Mesenchymal stem cell (in vitro differentiated cells and primary cell): Measurements from ENCODE around the gene SYNE2.
A peak's percentile ranks its signal among the peaks of the same experiment; 100 is the strongest.

Source experiments
- DNase-seq: peaks from one replicate; pipeline ENCODE4 v3.0.0-alpha.2; 2013
- H2AFZ ChIP-seq: one replicate; pipeline ENCODE4 v1.6.1; 2013; ENCODE audit warnings: low read depth, mild to moderate bottlenecking, control low read depth, inconsistent platforms, low read length, moderate library complexity
- H2AK5ac ChIP-seq: 2 replicates; pipeline ENCODE4 v1.6.1; 2013; ENCODE audit warnings: low read length, moderate library complexity, mild to moderate bottlenecking, inconsistent platforms; ENCODE audit not compliant: severe bottlenecking
- H2BK120ac ChIP-seq: one replicate; pipeline ENCODE4 v1.6.1; 2013; ENCODE audit warnings: low read depth, mild to moderate bottlenecking, inconsistent platforms, low read length, moderate library complexity
- H2BK12ac ChIP-seq, 2 experiments: one replicate each; pipeline ENCODE4 v1.6.1; 2013; ENCODE audit warnings: inconsistent platforms in 2 of 2, low read length in 2 of 2, mild to moderate bottlenecking in 2 of 2, moderate library complexity in 2 of 2, control low read depth in 1 of 2
- H2BK15ac ChIP-seq: one replicate; pipeline ENCODE4 v1.6.1; 2013; ENCODE audit warnings: mild to moderate bottlenecking, low read depth, inconsistent platforms; ENCODE audit not compliant: poor library complexity, severe bottlenecking
- H2BK5ac ChIP-seq: 2 replicates; pipeline ENCODE4 v1.6.1; 2013; ENCODE audit warnings: low read depth, mild to moderate bottlenecking, low read length, control low read depth, inconsistent platforms; ENCODE audit not compliant: poor library complexity, severe bottlenecking
- H3K14ac ChIP-seq, 2 experiments: one replicate each; pipeline ENCODE4 v1.6.1; 2013; ENCODE audit warnings: inconsistent platforms in 2 of 2, low read length in 2 of 2, control low read depth in 1 of 2, mild to moderate bottlenecking in 1 of 2, moderate library complexity in 1 of 2
- H3K18ac ChIP-seq, 2 experiments: one replicate each; pipeline ENCODE4 v1.6.1; 2013; ENCODE audit warnings: inconsistent platforms in 2 of 2, low read length in 2 of 2, control low read depth in 1 of 2, low read depth in 1 of 2, mild to moderate bottlenecking in 1 of 2
- H3K23ac ChIP-seq, 2 experiments: one replicate each; pipeline ENCODE4 v1.6.1; 2013; ENCODE audit warnings: inconsistent platforms in 2 of 2, low read length in 2 of 2, mild to moderate bottlenecking in 2 of 2, moderate library complexity in 2 of 2, control low read depth in 1 of 2
- H3K27ac ChIP-seq: 2 replicates; pipeline ENCODE4 v1.5.1; 2013; ENCODE audit warnings: mild to moderate bottlenecking, moderate library complexity, low read length, control low read depth, inconsistent platforms; ENCODE audit not compliant: poor library complexity, severe bottlenecking
- H3K27me3 ChIP-seq, 2 experiments: 2 replicates each; pipeline versions ENCODE4 v1.6.1 to v1.7.0; 2013; ENCODE audit warnings: low read length in 2 of 2, mild to moderate bottlenecking in 2 of 2, moderate library complexity in 2 of 2, control low read depth in 1 of 2, inconsistent platforms in 1 of 2; ENCODE audit not compliant: control insufficient read depth in 1 of 2, insufficient read depth in 1 of 2
- H3K36me3 ChIP-seq, 2 experiments: 2 replicates each; pipeline versions ENCODE4 v1.6.1 to v1.7.0; 2013; ENCODE audit warnings: low read length in 2 of 2, control low read depth in 1 of 2, inconsistent platforms in 1 of 2, low read depth in 1 of 2, mild to moderate bottlenecking in 1 of 2; ENCODE audit not compliant: insufficient read depth in 2 of 2, control insufficient read depth in 1 of 2
- H3K4ac ChIP-seq, 2 experiments: one replicate each; pipeline ENCODE4 v1.6.1; 2013; ENCODE audit warnings: inconsistent platforms in 2 of 2, low read length in 2 of 2, mild to moderate bottlenecking in 2 of 2, moderate library complexity in 2 of 2, control low read depth in 1 of 2, low read depth in 1 of 2
- H3K4me1 ChIP-seq: 2 replicates; pipeline ENCODE4 v1.6.1; 2013; ENCODE audit warnings: low read depth, low read length, control low read depth; ENCODE audit not compliant: control insufficient read depth, insufficient read depth
- H3K4me2 ChIP-seq: 2 replicates; pipeline ENCODE4 v1.6.1; 2013; ENCODE audit warnings: low read length, mild to moderate bottlenecking, inconsistent platforms; ENCODE audit not compliant: poor library complexity, severe bottlenecking
- H3K4me3 ChIP-seq, 2 experiments: 2 replicates each; pipeline versions ENCODE4 v1.5.1 to v1.7.0; 2013; ENCODE audit warnings: low read length in 2 of 2, mild to moderate bottlenecking in 2 of 2, control low read depth in 1 of 2, low read depth in 1 of 2; ENCODE audit not compliant: insufficient read depth in 1 of 2
- H3K79me1 ChIP-seq: replicated peaks from 2 replicates; pipeline ENCODE4 v1.6.1; 2013; ENCODE audit warnings: mild to moderate bottlenecking, control low read depth, low read length, inconsistent platforms; ENCODE audit not compliant: poor library complexity, severe bottlenecking
- H3K9ac ChIP-seq: 2 replicates; pipeline ENCODE4 v1.7.0; 2013; ENCODE audit warnings: mild to moderate bottlenecking, low read length, moderate library complexity
- H3K9me3 ChIP-seq: 2 replicates; pipeline ENCODE4 v1.7.0; 2013; ENCODE audit warnings: mild to moderate bottlenecking, low read length; ENCODE audit not compliant: control insufficient read depth
- H4K8ac ChIP-seq: one replicate; pipeline ENCODE4 v1.6.1; 2013; ENCODE audit warnings: inconsistent platforms, mild to moderate bottlenecking, low read length, moderate library complexity
- H4K91ac ChIP-seq: one replicate; pipeline ENCODE4 v1.6.1; 2013; ENCODE audit warnings: mild to moderate bottlenecking, low read length, inconsistent platforms
- WGBS: methylation state at CpG from one replicate; pipeline ENCODE4 v1.1.7; 2013; ENCODE audit warnings: mixed read lengths; 5-methylcytosine and 5-hydroxymethylcytosine counted together

SYNE2 gene

DNA sequence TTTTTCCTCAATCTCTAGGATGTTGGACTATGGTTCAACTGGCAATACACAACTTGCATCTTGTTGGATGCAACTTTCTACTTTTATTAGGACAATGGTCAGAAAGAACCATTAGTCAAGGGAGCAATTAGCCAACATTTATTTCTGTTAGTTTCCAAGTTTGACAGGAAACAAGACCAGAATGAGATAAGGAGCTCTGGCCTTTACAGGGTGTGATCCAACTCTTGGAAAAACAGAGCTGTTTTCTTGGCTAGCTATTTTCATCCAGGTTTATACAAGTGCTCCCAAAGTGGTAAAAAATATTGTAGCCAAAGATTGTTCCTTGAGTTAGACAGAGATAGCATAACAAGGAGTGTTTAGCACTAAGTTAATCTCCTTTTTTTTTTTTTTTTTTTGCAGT, 3.9 kb upstream of the SYNE2 start:
- H2AK5ac ChIP-seq: no peak overlapping the region
- no peak overlapping the region for H3K4me3 ChIP-seq
- H3K4me1 ChIP-seq: peaks cover 3% of the 10 kb centered on the region
- no peak overlapping the region for H4K8ac ChIP-seq
- H3K36me3 ChIP-seq: no peaks in the 10 kb centered on the region
- no peak overlapping the region for H3K23ac ChIP-seq
- H2BK120ac ChIP-seq: no peak overlapping the region
- no peak overlapping the region for H3K4me2 ChIP-seq
- no peak overlapping the region for H3K14ac ChIP-seq
- H2BK5ac ChIP-seq: no peak overlapping the region
- DNase-seq: no peak
- H3K4ac ChIP-seq: no peak overlapping the region
- H3K79me1 ChIP-seq: no peaks in the 10 kb centered on the region
- no peak overlapping the region for H3K27ac ChIP-seq
- no peak overlapping the region for H2BK12ac ChIP-seq
- H3K18ac ChIP-seq: no peak overlapping the region
- H3K9me3 ChIP-seq: no peaks in the 10 kb centered on the region
- no peak overlapping the region for H2BK15ac ChIP-seq
- no peak overlapping the region for H4K91ac ChIP-seq
- no peak overlapping the region for H3K9ac ChIP-seq
- no peak overlapping the region for H2AFZ ChIP-seq
- no peaks in the 10 kb centered on the region for H3K27me3 ChIP-seq

DNA sequence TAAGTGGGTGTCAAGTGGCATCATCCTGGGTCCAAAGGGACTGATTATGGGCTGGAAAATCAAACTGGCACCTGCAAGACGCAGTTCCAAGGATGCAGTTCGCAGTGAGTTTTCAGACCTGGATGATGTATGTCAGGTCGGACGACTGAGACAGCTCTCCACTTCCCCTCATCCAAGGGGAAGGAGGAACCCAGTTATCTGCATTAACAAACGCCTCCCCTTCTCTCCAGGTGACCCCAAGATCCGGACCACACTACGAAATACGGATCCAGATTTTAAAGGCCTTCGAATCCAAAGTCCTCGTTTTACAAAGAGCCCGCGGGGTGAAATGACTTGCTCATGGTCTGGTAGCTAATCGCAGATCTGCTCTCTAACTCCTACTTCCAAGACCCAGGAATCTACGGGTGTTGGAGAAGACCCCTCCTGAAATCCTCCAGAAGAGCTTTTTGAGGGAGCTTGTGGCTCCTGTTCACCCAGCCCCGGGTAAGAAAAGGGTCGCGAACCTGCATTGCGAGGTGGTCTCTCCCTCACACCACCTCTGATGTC, 460 bp upstream of the SYNE2 start:
- Histone ChIP-seq H3K79me1 (peaks cover 12% of the 10 kb centered on the region), H3K27me3 (peaks cover 0 to 10% of the 10 kb centered on the region in 2 experiments), H3K4ac (no peak overlapping the region), H2AFZ (no peak overlapping the region), H3K9me3 (no peaks in the 10 kb centered on the region), H2BK15ac (no peak overlapping the region), H3K4me1 (peaks cover 3% of the 10 kb centered on the region), H3K23ac (no peak overlapping the region), H2AK5ac (no peak overlapping the region), H4K91ac (no peak overlapping the region), H3K9ac (peak overlapping the region; percentile 67), H4K8ac (no peak overlapping the region), H3K14ac (no peak overlapping the region), H2BK120ac (no peak overlapping the region), H3K4me2 (peak overlapping the region; percentile 99), H3K4me3 (peak overlapping the region; percentile 79 to 83), H3K36me3 (no peaks in the 10 kb centered on the region), H2BK5ac (peak overlapping the region; percentile 38), H2BK12ac (peak overlapping the region in 1 of 2 experiments; percentile 19), H3K18ac (no peak overlapping the region), H3K27ac (peak overlapping the region; percentile 23)
- WGBS: 11% methylated on average over 18 of the region's 18 CpGs
- peak; percentile 50 for DNase-seq

DNA sequence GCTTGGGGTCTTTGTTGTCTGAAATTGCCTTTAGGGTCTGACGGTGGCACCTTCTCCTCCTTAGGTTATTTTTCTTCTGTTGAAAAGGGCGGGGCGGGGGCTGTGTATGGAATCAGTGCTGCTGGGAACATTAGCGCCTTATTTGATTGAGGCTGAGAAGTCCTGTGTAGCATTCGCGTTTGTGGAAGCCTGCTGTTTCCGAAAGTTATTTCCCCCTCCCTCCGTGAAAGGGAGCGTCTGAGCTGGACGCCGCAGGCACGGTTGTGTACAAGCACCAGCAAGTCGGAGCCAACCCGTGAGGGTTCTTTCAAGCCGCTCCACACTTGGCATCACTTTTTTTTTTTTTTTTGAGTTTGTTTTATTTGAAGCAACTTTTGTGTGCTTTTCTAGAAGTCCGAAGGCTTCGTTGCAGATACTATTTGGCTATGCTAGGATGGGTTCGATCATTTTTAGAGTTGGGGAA, 1.1 kb downstream of the SYNE2 start:
- 0% methylated on average over 15 of the region's 18 CpGs for WGBS
- peaks cover 12% of the 10 kb centered on the region for H3K79me1 ChIP-seq

GRCh38 chr14:63854330-63854729, 1.5 kb downstream of the SYNE2 start:
- Histone ChIP-seq H2BK120ac (no peak overlapping the region), H3K4ac (no peak overlapping the region), H3K9me3 (no peaks in the 10 kb centered on the region), H3K9ac (peak overlapping the region; percentile 62), H2AFZ (no peak overlapping the region), H4K8ac (no peak overlapping the region), H3K4me2 (peak overlapping the region; percentile 91), H2BK5ac (no peak overlapping the region), H2BK12ac (no peak overlapping the region), H2BK15ac (no peak overlapping the region), H3K36me3 (no peaks in the 10 kb centered on the region), H4K91ac (no peak overlapping the region), H3K4me3 (peak overlapping the region in 1 of 2 experiments; percentile 83), H3K79me1 (peaks cover 14% of the 10 kb centered on the region), H3K18ac (no peak overlapping the region), H3K27me3 (peaks cover 0 to 10% of the 10 kb centered on the region in 2 experiments), H3K27ac (no peak overlapping the region), H3K23ac (no peak overlapping the region), H2AK5ac (no peak overlapping the region), H3K14ac (no peak overlapping the region), H3K4me1 (peaks cover 3% of the 10 kb centered on the region)
- no peak for DNase-seq
- 13% methylated on average over 2 of the region's 5 CpGs for WGBS

More for the DNA sequence above, 1.1 kb downstream of the SYNE2 start:
- Histone ChIP-seq H3K4me3 (peak overlapping the region; percentile 79 to 83), H2BK5ac (no peak overlapping the region), H2BK120ac (no peak overlapping the region), H4K91ac (no peak overlapping the region), H3K9ac (peak overlapping the region; percentile 62), H2BK12ac (no peak overlapping the region), H2AK5ac (no peak overlapping the region), H4K8ac (no peak overlapping the region), H3K4ac (no peak overlapping the region), H2BK15ac (no peak overlapping the region), H3K4me2 (peak overlapping the region; percentile 91), H3K27me3 (peaks cover 0 to 10% of the 10 kb centered on the region in 2 experiments), H3K4me1 (peaks cover 3% of the 10 kb centered on the region), H3K14ac (no peak overlapping the region), H3K18ac (no peak overlapping the region), H3K27ac (no peak overlapping the region), H3K9me3 (no peaks in the 10 kb centered on the region), H3K23ac (no peak overlapping the region), H3K36me3 (no peaks in the 10 kb centered on the region), H2AFZ (peak overlapping the region; percentile 81)
- peak; percentile 69 for DNase-seq
